ENCODE results near the gene MGAT4C.

The MGAT4C gene

DNA sequence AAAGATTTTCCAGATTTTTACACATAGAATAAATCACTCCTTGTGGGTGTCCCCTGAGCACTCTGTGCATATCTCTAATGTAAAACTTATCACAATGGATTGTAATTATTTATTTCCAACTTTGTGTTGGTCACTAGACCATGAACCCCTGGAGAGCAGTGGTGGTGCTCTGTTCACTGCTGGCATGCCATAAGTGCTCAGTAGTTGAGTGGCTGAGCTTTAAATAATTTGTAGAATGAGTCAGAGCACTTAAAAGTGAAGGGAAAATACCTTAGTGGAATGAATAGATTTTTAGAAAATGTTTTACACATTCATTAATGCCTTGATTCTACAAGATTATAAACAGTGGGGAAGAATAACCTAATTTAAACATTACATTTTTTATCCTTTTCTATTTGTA lies 6.3 kb downstream of the MGAT4C start:
- Mint-ChIP-seq H3K9me3 (peaks cover 11% of the 10 kb centered on the region), H3K36me3 (ENCODE audit: low read depth) (no peaks in the 10 kb centered on the region), H3K4me1 (ENCODE audit: low read depth) (no peaks in the 10 kb centered on the region), H3K27ac (no peak overlapping the region), H3K27me3 (no peaks in the 10 kb centered on the region), H3K4me3 (no peak overlapping the region)

DNA sequence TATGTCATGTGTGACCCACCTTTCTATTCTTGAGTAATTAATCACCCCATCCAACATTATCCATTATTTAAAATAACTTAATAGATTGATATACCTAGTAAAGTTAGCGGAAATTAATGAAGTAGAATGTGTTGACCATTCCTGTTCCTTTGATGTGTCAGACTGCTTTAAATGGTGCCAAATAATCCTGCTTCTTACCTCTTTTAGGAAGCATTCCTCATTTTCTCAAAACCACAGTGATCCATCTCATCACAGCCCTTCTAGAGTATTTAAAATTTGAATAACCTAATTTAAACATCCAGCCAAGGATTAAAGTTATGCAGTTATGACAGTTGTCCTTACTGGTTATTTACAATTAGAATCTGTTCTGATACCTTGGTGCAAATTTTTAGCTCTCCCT lies 6.9 kb downstream of the MGAT4C start:
- no peaks in the 10 kb centered on the region for H3K27me3 Mint-ChIP-seq
- no peak overlapping the region for H3K4me3 Mint-ChIP-seq
- H3K9me3 Mint-ChIP-seq = peaks cover 11% of the 10 kb centered on the region
- H3K4me1 Mint-ChIP-seq (ENCODE audit: low read depth) = no peaks in the 10 kb centered on the region
- H3K36me3 Mint-ChIP-seq (ENCODE audit: low read depth) = no peaks in the 10 kb centered on the region
- H3K27ac Mint-ChIP-seq = no peak overlapping the region

DNA sequence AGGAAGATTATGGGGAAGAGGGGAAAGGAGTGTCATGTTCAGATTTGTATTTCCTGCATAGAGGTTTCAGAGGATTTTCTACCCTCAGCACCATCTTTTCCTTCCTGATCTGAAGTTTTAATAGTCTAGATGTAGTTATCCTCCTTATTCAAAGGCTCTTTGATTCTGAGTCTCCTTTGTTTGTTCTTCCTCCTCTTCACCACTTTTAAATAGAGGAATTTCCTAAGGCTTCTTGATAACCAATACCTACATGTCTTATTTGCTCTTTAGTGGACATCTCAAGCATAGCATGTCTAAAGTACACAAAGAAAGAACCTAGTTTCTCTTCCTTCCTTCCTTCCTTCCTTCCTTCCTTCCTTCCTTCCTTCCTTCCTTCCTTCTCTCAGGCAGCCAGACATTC lies 8.3 kb downstream of the MGAT4C start:
- Mint-ChIP-seq H3K27ac (no peak overlapping the region), H3K4me3 (no peak overlapping the region), H3K4me1 (ENCODE audit: low read depth) (no peaks in the 10 kb centered on the region)

DNA sequence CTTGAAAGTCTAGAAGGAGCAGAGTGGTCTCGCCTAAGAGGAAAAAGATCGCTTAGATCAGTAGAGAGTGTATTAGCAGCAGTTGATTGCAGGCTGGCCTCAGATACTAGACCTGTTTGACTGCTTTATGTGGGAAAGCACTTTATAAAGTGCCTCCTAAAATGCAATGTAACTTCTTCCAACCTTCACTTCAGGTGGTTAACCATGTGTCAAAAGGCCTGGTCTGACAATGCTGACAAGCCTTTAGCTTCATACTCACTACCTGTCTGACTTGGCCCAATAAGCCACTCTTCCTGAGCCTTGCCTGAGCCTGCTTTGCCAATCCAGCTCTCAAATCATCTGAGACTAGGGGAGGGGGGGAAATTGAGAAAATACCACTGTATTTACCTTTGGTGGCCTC lies 14.6 kb downstream of the MGAT4C start:
- Mint-ChIP-seq H3K9me3 (no peaks in the 10 kb centered on the region), H3K4me3 (no peak overlapping the region), H3K27me3 (no peaks in the 10 kb centered on the region), H3K27ac (no peak overlapping the region), H3K4me1 (ENCODE audit: low read depth) (no peaks in the 10 kb centered on the region), H3K36me3 (ENCODE audit: low read depth) (no peaks in the 10 kb centered on the region)

More for the DNA sequence above, 8.3 kb downstream of the MGAT4C start:
- Mint-ChIP-seq H3K9me3 (peaks cover 11% of the 10 kb centered on the region), H3K27me3 (no peaks in the 10 kb centered on the region), H3K36me3 (ENCODE audit: low read depth) (no peaks in the 10 kb centered on the region)

GRCh38 chr12:86234316-86234855 lies 21.8 kb downstream of the MGAT4C start:
- H3K27ac Mint-ChIP-seq = no peak overlapping the region
- no peak overlapping the region for H3K4me3 Mint-ChIP-seq
- no peaks in the 10 kb centered on the region for H3K36me3 Mint-ChIP-seq (ENCODE audit: low read depth)
- H3K27me3 Mint-ChIP-seq = no peaks in the 10 kb centered on the region
- H3K4me1 Mint-ChIP-seq (ENCODE audit: low read depth) = no peaks in the 10 kb centered on the region
- no peaks in the 10 kb centered on the region for H3K9me3 Mint-ChIP-seq

DNA sequence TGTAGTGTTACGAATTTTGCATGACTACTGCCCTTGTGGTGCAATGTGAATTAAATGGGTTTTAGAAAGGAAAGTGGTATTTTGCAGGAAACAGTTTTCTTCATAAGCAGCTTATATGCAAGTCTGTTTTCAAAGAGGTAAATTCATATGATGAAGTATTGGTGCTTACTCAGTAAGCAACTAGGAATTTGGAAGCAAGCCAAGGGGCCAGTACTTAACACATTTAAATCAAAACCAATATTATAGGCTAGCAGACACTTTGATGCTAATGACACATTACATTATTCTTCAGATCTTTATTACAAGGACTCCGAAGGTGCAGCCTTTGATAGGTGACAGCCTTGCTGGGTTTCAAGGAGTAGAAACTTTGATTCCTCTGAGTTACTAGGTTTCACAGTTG lies 23.1 kb downstream of the MGAT4C start:
- Mint-ChIP-seq H3K27me3 (no peaks in the 10 kb centered on the region), H3K9me3 (no peaks in the 10 kb centered on the region), H3K4me3 (no peak overlapping the region), H3K27ac (no peak overlapping the region), H3K4me1 (ENCODE audit: low read depth) (no peaks in the 10 kb centered on the region), H3K36me3 (ENCODE audit: low read depth) (no peaks in the 10 kb centered on the region)

- peaks cover 4% of the 10 kb centered on the region for H3K9me3 Mint-ChIP-seq
- no peaks in the 10 kb centered on the region for H3K4me1 Mint-ChIP-seq (ENCODE audit: low read depth)
- no peak overlapping the region for H3K4me3 Mint-ChIP-seq
- no peaks in the 10 kb centered on the region for H3K36me3 Mint-ChIP-seq (ENCODE audit: low read depth)
- no peaks in the 10 kb centered on the region for H3K27me3 Mint-ChIP-seq
- H3K27ac Mint-ChIP-seq = no peak overlapping the region
Observed at GRCh38 chr12:86230516-86231146, 25.6 kb downstream of the MGAT4C start.

DNA sequence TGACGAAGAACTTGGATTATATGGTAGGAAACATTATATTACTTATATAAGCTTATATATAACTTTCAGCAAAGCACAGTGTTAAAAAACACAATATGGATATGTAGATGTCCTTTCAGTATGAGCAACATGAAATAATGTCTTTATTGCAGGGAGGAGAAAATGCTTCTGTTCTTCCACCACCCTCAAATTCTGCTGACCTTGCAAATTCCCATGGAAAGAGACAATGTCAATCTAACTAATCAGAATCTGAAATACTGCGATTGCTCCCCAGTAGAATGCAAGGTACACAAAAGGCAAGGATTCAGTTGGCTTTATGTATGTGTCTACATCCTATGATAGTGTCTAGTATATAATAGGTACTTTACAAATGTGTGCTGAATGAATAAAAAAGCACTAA lies 26.4 kb downstream of the MGAT4C start:
- Mint-ChIP-seq H3K9me3 (peaks cover 4% of the 10 kb centered on the region), H3K4me1 (ENCODE audit: low read depth) (no peaks in the 10 kb centered on the region), H3K36me3 (ENCODE audit: low read depth) (no peaks in the 10 kb centered on the region), H3K4me3 (no peak overlapping the region), H3K27ac (no peak overlapping the region), H3K27me3 (no peaks in the 10 kb centered on the region)

GRCh38 chr12:86228656-86229055 lies 27.5 kb downstream of the MGAT4C start:
- no peaks in the 10 kb centered on the region for H3K4me1 Mint-ChIP-seq (ENCODE audit: low read depth)
- H3K9me3 Mint-ChIP-seq = peaks cover 9% of the 10 kb centered on the region
- H3K36me3 Mint-ChIP-seq (ENCODE audit: low read depth) = no peaks in the 10 kb centered on the region
- no peaks in the 10 kb centered on the region for H3K27me3 Mint-ChIP-seq
- H3K4me3 Mint-ChIP-seq = no peak overlapping the region
- H3K27ac Mint-ChIP-seq = no peak overlapping the region

- no peaks in the 10 kb centered on the region for H3K27me3 Mint-ChIP-seq
- peaks cover 9% of the 10 kb centered on the region for H3K9me3 Mint-ChIP-seq
- H3K4me1 Mint-ChIP-seq (ENCODE audit: low read depth) = no peaks in the 10 kb centered on the region
- H3K27ac Mint-ChIP-seq = no peak overlapping the region
- no peaks in the 10 kb centered on the region for H3K36me3 Mint-ChIP-seq (ENCODE audit: low read depth)
- no peak overlapping the region for H3K4me3 Mint-ChIP-seq
Observed at GRCh38 chr12:86226481-86226880, 29.7 kb downstream of the MGAT4C start.

DNA sequence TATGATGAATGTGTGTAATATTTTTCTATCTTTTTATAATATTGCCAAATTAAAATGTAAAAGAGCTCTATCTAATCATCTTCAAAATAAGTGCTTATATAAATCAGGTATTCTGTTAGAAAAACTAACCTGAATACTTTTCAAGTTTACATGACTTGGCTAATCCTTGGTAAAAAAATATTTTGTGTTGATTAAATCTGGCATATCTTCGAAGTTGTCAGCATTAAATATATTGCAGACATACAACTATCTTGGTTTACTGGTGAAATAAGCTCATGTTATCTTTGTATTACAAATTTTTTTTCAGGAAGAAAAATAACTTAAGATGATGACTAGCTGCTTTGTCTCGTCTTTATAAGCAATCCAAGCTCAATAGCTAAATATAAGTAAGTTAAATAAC lies 39.6 kb downstream of the MGAT4C start:
- Mint-ChIP-seq H3K9me3 (peaks cover 3% of the 10 kb centered on the region), H3K27ac (no peak overlapping the region)

GRCh38 chr12:86213012-86213411 lies 43.2 kb downstream of the MGAT4C start:
- Mint-ChIP-seq H3K36me3 (ENCODE audit: low read depth) (no peaks in the 10 kb centered on the region), H3K4me1 (ENCODE audit: low read depth) (no peaks in the 10 kb centered on the region), H3K27ac (no peak overlapping the region), H3K27me3 (no peaks in the 10 kb centered on the region), H3K9me3 (peaks cover 5% of the 10 kb centered on the region), H3K4me3 (no peak overlapping the region)

More for the DNA sequence above, 39.6 kb downstream of the MGAT4C start:
- Mint-ChIP-seq H3K4me3 (no peak overlapping the region), H3K27me3 (no peaks in the 10 kb centered on the region), H3K36me3 (ENCODE audit: low read depth) (no peaks in the 10 kb centered on the region), H3K4me1 (ENCODE audit: low read depth) (no peaks in the 10 kb centered on the region)

DNA sequence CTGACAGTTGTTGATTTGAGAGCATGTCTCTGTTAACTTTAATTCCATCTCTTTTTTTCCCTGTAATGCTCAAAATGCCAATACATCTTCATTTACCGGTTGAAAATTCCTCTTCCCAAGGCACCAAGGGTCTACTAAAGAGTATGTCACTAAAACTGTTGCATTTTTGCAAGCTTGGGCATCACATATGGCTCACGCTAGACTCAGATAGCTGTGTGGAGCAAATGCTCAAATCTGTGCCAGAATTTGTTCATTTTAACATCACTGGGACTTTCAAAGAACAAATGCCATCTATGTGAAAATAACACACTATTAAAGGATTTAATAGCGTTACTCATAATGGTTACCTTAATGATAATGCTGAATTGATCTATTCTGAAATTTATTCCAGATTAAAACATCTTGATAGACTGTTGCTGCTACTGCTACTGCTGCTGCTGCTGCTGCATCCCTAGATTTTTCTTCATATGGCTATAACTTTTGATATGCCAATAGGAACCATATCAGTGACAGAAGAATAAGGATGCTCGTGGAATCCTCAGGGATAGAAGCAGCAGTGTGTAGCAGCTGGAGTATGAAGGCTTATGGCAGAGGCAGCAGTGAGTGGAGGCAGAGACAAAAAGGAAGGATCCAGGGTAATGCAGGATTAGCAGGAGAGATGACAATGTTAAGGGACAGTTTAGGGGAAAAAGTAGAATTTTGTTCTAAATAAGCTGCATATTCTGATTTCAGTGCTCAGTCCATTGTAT lies 57.3 kb downstream of the MGAT4C start:
- no peaks in the 10 kb centered on the region for H3K27me3 Mint-ChIP-seq
- no peak overlapping the region for H3K27ac Mint-ChIP-seq
- no peaks in the 10 kb centered on the region for H3K36me3 Mint-ChIP-seq (ENCODE audit: low read depth)
- no peaks in the 10 kb centered on the region for H3K4me1 Mint-ChIP-seq (ENCODE audit: low read depth)
- no peak overlapping the region for H3K4me3 Mint-ChIP-seq
- no peaks in the 10 kb centered on the region for H3K9me3 Mint-ChIP-seq

DNA sequence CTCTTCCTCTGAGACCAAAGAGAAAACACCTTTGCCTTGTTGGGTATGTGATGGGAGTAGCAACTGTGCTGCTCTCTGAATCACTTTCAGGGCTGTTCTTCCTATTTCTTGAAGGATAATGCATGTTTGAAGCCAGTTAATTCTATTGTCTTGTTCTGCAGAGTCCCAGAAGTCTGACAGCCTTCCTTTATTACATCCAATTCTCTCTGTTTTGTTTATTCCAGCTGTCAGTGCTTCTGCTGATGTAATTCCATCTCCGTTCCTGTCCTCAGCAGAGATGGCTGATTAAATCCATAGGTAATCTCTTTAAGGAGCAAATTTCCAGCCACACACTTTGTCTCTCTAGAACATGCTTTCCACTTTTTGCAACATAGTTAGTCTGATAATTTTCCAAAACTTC lies 59.7 kb downstream of the MGAT4C start:
- H3K36me3 Mint-ChIP-seq (ENCODE audit: low read depth) = no peaks in the 10 kb centered on the region
- H3K4me1 Mint-ChIP-seq (ENCODE audit: low read depth) = no peaks in the 10 kb centered on the region
- H3K27me3 Mint-ChIP-seq = no peaks in the 10 kb centered on the region
- no peaks in the 10 kb centered on the region for H3K9me3 Mint-ChIP-seq
- H3K4me3 Mint-ChIP-seq = no peak overlapping the region
- H3K27ac Mint-ChIP-seq = no peak overlapping the region

DNA sequence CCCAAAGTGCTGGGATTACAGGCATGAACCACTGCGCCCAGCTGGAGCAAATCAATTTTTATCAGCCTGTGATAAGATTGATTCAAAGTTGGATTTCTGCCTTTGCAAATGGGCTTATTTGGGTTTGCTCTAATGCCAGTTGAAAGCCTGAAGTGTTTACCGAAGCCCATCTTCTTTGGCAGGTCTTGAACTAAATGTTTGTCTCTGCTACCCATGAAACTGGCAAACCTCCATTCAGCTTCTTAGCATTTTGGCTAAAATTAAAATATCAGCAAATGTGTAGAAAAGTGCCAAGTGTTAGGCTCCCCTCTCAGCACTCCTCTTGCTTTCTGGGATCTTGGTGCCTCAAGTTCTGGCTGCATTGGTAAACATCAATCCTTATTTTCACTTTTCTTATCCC lies 61.5 kb downstream of the MGAT4C start:
- no peak overlapping the region for H3K27ac Mint-ChIP-seq
- no peaks in the 10 kb centered on the region for H3K9me3 Mint-ChIP-seq
- no peaks in the 10 kb centered on the region for H3K27me3 Mint-ChIP-seq
- no peak overlapping the region for H3K4me3 Mint-ChIP-seq
- no peaks in the 10 kb centered on the region for H3K4me1 Mint-ChIP-seq (ENCODE audit: low read depth)
- no peaks in the 10 kb centered on the region for H3K36me3 Mint-ChIP-seq (ENCODE audit: low read depth)

GRCh38 chr12:86193931-86194330 lies 62.3 kb downstream of the MGAT4C start:
- Mint-ChIP-seq H3K36me3 (ENCODE audit: low read depth) (no peaks in the 10 kb centered on the region), H3K9me3 (no peaks in the 10 kb centered on the region), H3K4me3 (no peak overlapping the region), H3K27ac (no peak overlapping the region), H3K4me1 (ENCODE audit: low read depth) (no peaks in the 10 kb centered on the region), H3K27me3 (no peaks in the 10 kb centered on the region)

Measured in stimulated activated naive CD8-positive, alpha-beta T cell treated with anti-CD3 and anti-CD28 coated beads, Interleukin-15, Interleukin-2, amounts not matched to agents 100 ng/mL and 50 ng/mL, for 24 hours (primary cell).